Stimulated activated CD4-positive, alpha-beta T cell treated with anti-CD3 and anti-CD28 coated beads, Interleukin-1b, Interleukin-23, amount 100 ng/mL, for 24 hours (primary cell): ENCODE data around the gene CCSER1.
"Not testable (repeated sequence)": the region's sequence is repeated elsewhere in the genome, so short reads cannot be mapped to it uniquely, and the experiment has no call there.

Experiments
- DNase-seq, 4 experiments: peaks; one replicate each; pipeline ENCODE4 v3.0.0-alpha.2; 2020; ENCODE audit warnings: low read depth in 4 of 4, low spot score in 1 of 4

CCSER1 gene

DNA sequence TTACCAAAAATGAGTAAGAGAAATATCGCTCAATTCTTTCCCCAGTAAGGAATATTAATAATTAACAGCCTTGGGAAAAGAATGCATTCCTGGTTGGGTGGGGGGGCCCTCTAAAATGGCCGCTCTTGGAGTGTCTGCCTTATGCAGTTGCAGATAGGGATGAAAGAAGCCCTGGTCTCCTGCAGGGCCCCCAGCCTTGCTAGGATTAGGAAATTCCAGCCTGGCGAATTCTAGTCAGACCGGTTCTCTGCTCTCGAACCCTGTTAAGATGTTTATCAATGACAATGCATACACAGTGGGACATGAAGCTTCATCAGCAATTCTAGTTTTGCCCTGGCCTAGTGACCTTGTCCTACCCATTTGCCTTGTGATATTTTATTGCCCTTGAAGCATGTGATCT is 1128.8 kb downstream of the CCSER1 start:
- DNase-seq = no peak

DNA sequence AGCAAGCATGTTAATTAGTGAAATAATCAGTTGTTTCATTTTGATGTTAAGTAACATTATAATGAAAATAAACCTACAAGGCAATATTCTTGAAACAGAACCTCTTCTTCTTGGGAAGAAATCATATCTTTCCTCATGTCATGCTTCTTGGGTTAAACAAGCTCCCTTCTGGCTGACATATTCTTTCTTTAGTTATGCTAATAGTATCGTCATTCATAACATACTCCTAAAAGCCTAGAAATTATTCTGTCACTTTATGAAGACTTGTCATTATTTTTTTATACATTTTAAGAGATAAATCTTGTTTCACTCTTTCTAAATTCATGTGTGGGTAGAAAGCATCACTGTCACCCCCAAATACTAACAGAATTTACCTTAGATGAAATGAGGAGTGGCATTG is 1129.6 kb downstream of the CCSER1 start:
- no peak for DNase-seq

DNA sequence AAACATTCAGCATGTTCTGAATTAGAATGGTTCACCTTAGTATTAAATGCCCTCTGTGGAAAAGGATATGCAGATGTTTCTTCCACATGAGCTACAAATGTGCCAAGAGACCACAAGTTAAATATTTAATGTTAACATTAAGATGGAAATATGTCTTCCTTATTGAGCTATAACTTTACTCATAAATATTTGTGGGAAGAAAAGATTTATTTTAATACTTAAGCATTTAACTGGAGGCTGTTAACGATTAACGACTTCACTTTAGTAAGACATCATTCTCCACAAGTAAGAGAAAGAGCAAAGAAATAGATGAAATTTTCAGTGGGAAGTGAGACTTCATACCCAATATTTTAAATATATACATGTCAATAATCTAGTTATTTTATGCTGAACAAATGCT is 1130.5 kb downstream of the CCSER1 start:
- no peak for DNase-seq

DNA sequence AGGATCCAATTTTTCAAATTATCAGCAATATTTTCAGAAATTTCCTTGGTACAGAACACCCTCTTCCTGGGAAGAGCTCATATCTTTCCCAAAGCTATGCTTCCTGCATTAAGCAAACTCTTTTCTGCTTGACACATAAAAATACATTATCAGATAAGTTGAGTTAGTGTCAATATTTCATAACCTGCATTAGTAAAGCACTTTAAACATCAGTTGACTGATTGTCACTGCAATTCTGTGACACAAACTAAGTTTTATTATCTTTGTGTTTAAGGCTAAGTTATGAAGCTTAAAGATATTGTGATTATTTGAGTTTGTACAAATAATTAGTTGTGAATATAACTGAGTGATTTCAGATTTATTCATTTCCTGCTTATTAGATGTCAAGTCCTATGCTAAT is 1131.1 kb downstream of the CCSER1 start:
- no peak for DNase-seq

DNA sequence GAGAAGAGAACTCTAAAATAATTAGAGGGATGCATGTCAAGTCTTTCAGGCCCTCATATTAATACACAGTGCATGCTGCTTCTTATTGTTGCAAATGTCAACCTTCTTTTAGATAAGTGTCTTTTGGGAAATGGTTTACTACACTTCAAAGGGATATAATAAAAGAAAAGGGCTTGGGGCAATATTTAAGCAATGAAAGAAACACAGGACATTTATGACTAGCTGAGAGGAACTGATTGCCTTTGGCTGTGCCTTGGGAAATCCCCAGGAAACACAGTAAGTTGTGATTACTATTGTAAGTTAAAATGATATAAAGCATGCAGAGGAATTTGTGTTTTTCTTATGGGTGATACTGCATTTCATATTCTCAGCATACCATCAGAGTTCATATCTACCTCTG is 1140.3 kb downstream of the CCSER1 start:
- no peak for DNase-seq

DNA sequence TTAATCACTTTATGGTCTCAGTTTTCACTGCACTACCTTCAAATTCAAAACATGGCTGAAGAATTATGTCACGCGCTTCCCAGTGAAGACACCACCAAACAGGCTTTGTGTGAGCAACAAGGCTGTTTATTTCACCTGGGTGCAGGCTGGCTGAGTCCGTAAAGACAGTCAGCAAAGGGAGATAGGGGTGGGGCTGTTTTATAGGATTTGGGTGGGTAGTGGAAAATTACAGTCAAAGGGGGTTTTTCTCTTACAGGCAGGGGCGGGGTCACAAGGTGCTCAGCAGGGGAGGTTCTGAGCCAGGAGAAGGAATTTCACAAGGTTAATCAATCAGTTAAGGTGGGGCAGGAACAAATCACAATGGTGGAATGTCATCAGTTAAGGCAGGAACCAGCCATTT is 1141.3 kb downstream of the CCSER1 start:
- not testable (repeated sequence) for DNase-seq

DNA sequence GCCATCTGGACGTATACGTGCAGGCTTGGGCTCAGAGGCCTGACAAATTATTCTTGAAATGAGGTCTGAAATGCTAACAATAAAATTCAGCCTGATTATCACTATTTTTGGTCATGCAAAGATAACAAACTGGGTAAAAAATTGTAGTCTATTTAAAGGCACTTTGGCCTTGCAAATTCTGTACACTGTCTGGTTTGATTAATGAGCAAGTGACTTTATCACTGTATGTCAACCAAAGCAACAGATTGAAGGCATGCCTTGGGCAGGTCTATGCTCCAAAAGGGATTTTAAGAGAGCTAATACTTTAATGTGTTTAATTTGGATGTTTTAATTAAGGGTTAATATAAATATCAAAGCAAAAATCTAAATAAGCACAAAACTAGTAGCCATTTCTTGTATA is 1141.7 kb downstream of the CCSER1 start:
- no peak for DNase-seq

DNA sequence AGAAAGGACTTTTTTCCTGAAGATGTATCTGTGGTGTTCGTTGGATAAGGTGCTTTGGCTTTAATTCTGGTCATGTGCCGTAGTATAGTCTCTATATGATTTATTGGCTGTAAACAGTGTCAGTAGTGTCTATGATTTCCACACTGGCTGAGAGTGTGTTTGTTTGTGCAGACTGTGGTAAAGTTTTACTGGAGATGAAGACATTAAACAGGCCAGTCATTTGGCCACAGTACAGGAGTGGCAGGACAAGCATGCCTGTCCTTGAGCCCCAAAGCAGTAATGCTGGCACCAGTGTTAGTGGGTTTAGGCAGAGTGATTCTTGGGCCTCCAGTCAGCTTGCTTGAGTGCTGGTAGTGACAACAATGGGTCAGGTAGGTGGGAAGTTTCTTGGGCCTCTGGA is 1152.7 kb downstream of the CCSER1 start:
- no peak for DNase-seq

DNA sequence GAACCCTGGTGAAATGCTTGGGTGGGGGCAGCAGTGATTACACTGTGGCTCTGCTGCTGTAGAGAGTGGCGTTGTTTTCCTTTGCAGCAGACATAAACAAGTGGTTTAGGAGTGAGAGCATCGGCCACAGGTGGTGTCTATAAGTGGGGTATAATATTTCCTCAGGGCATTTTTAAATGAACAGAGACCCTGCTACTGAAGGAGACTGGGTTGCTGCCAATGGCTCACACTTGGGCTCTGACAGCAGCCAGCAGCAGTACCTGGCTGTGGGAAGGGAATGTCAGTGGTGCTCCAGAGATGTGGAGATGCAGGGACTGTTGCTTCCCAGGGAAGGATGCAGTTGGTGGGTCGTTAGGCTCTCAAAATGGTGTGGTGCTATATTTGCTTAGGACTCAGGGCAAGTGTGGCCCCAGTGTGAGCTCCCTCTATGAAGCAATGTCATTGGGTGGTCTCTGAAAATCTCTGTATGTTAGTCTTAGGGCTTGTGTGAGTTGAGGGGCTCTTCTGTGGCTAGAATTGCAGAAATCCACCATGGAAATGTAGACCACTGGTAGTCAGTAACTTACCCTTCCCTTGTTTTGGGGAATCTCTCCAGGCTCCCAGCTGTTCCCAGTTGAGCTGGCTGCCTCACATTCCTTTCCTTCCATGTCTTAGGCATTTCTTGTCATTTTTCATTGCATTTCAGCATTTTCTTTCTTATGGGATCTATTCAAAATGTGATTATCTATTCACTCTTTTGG is 1153.5 kb downstream of the CCSER1 start:
- DNase-seq = no peak

DNA sequence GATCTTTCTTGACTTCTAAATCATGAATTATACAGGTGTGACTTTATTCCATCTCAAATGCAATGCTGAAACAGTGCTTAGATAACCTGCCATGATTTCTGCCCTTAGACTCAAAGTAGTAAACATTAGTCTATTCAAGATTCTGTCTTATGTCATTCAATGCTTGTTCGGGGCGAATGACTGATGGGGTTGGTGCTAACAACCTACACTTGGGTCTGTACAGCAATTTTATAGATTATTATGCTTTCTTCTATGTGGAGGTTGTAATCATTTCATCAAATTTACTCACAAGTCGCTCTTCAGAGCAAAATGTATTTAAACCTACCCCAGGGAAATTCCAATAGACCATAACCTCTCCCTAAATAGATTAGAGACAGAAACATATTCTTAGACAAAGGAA is 1155.0 kb downstream of the CCSER1 start:
- no peak for DNase-seq

DNA sequence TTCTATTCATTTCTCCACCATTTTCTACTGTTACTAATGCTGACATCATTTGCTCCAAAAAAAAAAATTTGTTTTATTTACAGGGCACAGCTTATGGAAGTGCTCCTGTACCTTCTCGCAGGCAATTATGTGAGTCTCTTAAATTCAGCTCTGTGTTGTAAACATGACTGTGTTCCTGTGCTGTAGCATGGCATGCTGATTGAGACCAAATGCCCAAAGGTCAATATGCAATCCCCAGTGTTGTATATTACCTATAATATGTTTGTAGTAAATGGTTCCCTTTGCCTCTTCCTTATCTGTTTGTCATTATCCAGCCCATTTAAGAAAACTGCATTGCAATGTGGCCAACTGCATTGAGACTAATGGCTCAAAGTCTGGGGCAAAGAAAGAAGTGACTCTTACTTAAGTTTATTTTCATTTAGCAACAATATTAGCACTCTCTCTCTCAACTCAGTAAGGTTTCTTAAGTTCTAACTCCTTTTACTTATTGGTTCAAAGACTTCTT is 1156.6 kb downstream of the CCSER1 start:
- no peak for DNase-seq

DNA sequence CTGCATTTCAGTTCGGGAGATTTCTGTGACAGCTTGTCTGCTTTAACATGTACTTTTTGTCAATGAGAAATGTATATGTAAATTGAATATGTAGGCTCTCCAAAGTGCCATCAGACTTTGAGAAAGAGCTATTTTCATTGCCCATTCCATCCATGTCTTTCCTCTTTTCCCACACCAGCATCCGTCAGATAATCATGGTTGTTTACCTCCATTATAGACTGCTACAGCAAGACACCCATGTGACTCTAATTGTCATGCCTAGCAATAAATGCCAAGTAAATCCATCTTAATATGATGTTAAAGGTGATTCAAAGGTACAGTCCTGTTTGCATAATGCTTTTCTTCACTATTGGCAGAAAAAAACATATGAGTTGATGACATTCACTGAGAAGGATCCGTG is 1157.3 kb downstream of the CCSER1 start:
- DNase-seq = no peak

DNA sequence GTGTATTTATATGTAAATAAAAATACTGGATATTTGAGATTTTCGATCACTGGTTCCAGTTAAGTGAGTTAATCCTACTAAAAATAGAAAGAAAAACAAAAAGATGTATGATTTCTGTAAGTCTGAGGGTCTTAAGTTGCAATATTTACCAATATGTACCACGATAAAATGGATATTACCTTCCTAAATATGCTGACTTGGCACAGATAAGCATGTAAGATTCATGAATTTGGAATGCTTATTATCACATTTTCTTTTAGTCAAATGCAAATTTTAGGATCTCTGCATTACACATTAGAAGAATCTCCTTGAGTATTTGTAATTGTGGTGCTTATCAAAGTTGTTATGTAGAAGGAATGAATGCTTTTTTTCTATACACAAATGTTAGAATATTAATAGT is 1158.3 kb downstream of the CCSER1 start:
- no peak for DNase-seq

DNA sequence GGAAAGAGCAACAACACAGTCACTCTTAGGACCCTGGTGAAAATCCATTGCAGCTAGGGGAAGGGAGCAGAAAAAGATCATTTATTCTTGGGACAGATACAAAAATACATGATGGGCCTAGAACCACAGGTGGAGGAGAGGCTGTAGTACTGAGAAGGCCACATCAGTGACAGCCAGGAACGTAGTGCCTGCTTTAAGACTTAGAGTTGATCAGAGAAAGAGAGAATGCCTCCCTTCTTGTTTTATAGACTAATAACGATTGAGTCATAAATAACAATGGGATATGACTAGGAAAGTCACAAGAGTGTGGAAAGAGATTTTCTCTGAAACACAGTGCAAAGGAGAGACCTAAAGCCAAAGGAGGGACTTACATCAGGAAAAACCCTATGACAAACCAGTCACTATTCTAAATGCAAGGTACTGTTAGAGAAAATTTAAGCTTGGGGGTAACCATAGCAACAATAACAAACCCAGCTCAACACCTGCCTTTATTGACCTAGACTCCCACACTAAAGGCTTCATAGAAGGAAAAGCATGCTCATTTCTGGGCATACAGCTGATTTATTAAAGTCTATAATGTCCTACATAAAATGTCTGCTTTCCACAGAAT is 1161.6 kb downstream of the CCSER1 start:
- no peak for DNase-seq

DNA sequence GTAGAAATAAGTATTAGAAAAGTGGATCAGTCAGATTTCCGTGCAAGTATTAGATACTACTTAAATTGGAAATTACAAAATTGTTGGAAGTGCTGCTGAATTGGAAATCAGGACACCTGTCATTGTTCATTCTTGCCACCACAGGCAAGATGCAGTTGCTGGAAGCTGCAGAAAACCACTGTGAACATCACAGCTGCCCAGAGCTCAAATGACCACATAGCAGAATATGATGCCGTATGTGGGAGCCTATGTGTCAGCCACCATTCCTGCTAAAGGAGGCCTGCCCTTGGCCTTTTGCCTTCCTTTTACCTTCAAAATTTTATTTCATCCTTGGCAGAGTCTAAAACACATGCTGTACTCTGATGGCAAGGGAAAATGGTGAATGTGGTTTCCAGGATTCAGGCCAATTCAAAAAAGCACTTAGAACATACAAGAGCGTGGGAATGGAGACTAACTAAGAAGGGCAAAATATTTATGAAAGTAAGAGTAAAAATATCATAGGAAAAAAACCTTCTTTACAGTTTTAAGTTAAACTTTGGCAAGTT is 1171.0 kb downstream of the CCSER1 start:
- DNase-seq = no peak

DNA sequence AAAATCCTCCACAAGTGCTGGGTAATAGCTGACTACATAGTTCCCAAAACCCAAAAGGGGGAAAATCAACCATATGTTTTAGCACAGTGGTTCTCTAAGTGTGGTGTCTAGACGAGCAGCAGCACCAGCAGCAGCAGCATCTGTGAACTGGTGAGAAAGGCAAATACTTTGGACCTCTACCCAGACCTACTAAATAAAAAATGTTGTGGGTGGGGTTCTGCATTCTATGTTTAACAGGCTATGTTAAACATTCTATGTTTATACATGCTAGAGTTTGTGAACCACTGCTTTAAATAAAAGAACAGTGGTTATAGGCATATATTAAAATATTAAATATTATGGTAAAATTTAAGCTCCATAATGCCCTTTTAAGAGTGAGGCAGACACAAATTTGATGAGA is 1171.6 kb downstream of the CCSER1 start:
- DNase-seq = no peak

DNA sequence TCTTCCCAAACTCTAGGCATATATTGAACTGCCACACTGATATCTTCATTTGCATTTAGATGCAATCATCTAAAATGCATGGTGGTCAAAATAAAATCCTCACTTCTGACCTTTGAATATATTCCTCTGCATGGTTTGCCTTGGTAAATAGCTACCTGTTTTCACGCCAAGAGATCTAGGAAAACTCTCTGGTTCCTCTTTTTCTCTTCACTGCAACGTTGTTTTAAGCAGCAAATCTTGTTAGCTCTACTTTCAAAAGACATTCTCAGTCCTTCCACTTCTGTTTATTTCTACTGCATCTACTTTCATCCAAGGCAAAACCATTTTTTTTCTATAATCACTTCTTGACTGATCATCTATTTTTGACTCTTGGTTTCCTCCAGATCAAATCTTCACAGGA is 1174.9 kb downstream of the CCSER1 start:
- DNase-seq = no peak

DNA sequence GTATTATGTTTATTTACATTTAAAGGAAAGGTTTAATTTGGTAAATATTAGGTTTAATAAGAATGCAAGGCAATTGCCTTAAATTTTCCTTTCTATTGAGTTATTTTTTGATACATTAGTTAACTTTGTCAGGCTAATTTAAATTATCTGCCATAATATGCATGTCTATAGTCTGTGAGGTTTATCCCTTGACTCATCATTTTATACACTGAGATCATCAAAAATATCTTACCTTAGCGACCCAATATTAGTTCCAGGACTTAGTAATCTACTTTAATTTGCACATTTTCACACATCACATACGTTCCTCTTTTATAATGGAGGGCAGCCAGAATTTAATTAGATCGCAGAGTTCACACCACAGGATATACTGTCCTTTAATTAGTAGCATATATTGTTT is 1177.1 kb downstream of the CCSER1 start:
- DNase-seq = no peak

DNA sequence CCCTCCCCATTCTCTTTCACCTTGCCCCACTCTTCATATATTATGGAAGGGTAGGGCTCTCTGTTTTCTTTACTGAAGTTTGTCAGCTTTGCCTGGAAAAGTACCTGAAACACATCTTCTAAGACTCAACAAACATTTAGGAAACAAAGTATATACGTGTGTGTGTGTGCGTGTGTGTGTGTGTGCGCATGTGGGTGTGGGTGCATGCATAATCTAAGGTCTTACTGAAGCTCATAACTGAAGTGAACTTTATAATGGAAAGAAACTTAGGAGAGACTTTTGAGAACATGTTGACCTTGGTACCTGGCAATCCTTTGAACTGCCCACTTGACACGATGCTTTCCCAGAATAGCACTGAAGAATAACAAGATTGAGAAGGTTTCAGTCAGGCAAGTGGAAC is 1190.2 kb downstream of the CCSER1 start:
- DNase-seq = no peak

DNA sequence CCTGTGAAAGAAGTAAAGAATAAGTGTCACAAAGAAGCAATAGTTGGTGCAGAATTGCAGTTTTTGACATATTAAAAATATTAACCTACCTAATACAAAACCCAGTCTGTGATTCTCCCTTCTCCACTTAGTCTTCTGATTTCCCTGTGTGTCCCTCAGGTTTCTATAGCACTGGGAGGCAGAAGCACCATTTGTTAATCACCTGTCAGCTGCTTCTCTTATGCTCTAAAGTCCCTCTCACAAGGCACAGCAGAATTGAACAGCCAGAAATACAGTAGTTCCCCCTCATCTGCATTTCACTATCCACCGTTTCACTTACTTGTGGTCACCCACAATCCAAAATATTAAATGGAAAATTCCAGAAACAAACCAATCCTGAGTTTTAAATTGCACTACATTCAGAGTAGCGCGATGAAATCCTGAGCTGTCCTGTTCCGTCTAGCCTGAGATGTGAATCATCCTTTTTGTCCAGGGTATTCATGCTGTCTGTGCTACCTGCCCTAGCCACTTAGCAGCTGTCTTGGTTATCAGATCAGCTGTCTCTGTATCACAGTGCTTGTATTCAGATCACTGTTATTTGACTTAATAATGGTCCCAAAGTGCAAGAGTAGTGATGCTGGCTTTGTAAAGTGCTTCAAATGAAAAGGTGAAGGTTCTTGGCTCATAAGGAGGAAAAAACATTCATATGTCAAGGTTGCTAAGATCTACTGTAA is 1192.5 kb downstream of the CCSER1 start:
- DNase-seq = no peak

DNA sequence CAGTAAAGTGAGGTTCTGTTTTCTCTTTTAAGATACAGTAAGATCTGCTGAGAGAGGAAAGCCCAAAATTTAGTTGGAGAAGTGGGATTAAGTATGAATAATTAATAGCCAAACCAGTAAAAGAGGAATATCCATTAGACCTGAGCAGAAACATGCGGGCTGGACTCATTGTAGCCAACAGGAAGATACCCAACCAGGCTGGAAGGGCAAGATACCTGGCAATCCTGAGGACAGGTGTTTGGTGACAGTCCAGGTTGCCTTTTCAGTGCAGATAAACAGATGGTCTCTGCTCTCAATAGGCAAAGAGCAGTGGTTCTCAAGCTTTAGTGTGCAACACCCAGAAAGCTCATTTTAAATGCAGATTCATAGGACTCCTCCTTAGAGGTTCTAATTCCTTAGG is 1195.8 kb downstream of the CCSER1 start:
- no peak for DNase-seq

DNA sequence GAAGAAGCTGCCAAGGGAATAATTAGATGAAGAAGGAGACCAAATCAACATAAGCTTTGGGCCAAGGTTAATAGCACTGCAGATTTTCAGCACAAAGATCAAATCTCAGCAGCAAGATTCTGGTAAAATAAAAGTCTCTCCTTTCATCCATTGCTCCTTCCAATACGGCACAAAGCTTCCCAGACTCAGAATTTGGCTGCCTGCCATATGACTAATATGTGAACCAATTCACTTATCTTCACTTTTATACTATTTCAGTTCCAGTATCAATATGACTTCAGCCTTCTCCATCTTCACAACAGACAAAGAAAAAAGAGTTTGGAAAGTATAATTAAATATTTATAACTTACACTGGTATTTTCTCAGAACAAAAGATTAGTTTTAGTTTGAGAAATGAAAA is 1198.3 kb downstream of the CCSER1 start:
- DNase-seq = no peak
